ENCODE data around the gene CYTH3.
A peak's percentile ranks its signal among the peaks of the same experiment; 100 is the strongest.

CYTH3 gene

DNA sequence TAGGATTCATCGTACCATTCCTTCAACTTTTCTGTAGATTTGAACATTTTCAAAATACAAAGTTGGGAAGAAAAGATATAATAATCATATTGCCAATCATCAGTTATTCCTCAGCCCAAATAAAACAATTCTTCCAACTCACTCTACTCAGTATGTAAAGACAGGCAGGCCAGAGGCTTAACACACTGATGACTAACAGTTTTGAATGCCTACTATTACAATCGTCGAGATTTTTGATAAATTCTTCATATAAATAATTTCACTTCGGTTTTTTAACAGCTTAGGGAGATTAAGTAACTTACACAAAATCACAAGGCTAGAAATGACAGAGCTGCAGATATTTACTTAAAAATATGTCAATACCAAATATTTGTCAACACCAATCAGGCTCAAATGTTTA is 17.6 kb downstream of the CYTH3 start:
- peaks cover 78% of the 10 kb centered on the region for H3K4me1 Mint-ChIP-seq
- H3K27me3 Mint-ChIP-seq (ENCODE audit: low read depth), result no peaks in the 10 kb centered on the region
- peak overlapping the region; percentile 68 to 86 (median 71) for H3K27ac Mint-ChIP-seq
- no peaks in the 10 kb centered on the region for H3K36me3 Mint-ChIP-seq (ENCODE audit: low read depth)
- TF ChIP-seq, protein P1, sequence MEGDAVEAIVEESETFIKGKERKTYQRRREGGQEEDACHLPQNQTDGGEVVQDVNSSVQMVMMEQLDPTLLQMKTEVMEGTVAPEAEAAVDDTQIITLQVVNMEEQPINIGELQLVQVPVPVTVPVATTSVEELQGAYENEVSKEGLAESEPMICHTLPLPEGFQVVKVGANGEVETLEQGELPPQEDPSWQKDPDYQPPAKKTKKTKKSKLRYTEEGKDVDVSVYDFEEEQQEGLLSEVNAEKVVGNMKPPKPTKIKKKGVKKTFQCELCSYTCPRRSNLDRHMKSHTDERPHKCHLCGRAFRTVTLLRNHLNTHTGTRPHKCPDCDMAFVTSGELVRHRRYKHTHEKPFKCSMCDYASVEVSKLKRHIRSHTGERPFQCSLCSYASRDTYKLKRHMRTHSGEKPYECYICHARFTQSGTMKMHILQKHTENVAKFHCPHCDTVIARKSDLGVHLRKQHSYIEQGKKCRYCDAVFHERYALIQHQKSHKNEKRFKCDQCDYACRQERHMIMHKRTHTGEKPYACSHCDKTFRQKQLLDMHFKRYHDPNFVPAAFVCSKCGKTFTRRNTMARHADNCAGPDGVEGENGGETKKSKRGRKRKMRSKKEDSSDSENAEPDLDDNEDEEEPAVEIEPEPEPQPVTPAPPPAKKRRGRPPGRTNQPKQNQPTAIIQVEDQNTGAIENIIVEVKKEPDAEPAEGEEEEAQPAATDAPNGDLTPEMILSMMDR (IDR thresholded peaks at IDR 0.05; ENCODE audit: unreplicated experiment in 3 of 3), result no peak
- no peaks in the 10 kb centered on the region for H3K9me3 Mint-ChIP-seq
- no peak overlapping the region for H3K4me3 Mint-ChIP-seq

DNA sequence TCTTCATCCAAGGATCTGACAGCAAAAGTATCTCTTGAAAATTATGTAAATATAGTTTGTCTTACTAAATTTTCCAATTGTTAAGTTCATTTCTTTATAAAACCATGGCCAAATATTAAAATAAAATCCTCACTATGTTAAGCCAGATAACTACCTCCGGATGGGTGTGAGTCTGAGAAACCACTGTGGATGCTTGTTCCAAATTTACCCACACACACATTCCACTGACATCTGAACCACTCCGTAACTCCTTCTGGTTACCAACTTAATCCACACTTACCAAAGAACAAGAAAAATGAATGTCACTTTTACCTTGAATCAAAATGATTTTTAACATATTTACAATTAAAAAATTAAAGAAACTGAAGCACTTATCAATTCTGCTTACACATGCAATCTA is 19.7 kb downstream of the CYTH3 start:
- TF ChIP-seq, protein P1 (IDR thresholded peaks at IDR 0.05; ENCODE audit: unreplicated experiment in 3 of 3), result no peak
- Mint-ChIP-seq H3K36me3 (ENCODE audit: low read depth) (no peaks in the 10 kb centered on the region), H3K9me3 (no peaks in the 10 kb centered on the region), H3K4me1 (peaks cover 83% of the 10 kb centered on the region), H3K4me3 (peak overlapping the region in 1 of 3 experiments; percentile 49), H3K27me3 (ENCODE audit: low read depth) (no peaks in the 10 kb centered on the region), H3K27ac (peak overlapping the region; percentile 62 to 84 (median 63))

DNA sequence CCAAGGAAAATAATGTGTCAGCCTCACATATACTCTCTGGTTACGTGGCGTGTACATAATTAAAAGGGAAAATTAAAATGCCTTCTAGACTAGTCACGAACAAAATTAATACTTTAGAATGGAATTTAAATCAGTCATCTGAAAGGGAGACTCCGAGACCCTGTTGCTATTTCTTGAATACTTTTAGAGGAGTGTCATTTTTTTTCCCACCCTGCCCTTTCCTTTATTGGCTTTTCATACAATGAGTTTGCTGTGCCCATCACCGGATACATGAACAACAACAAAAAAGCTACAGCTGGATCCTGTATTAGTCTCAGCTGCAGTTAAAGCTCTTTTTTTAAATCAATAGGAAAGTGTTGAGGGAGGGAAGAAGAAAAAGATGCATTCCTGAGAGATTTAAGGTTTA is 20.1 kb downstream of the CYTH3 start:
- Mint-ChIP-seq H3K27me3 (ENCODE audit: low read depth) (no peaks in the 10 kb centered on the region), H3K4me3 (peak overlapping the region in 2 of 3 experiments; percentile 20 to 49), H3K9me3 (no peaks in the 10 kb centered on the region), H3K4me1 (peaks cover 83% of the 10 kb centered on the region), H3K27ac (peak overlapping the region; percentile 62 to 84 (median 63)), H3K36me3 (ENCODE audit: low read depth) (no peaks in the 10 kb centered on the region)
- TF ChIP-seq, protein P1 (IDR thresholded peaks at IDR 0.05; ENCODE audit: unreplicated experiment in 3 of 3), result no peak

DNA sequence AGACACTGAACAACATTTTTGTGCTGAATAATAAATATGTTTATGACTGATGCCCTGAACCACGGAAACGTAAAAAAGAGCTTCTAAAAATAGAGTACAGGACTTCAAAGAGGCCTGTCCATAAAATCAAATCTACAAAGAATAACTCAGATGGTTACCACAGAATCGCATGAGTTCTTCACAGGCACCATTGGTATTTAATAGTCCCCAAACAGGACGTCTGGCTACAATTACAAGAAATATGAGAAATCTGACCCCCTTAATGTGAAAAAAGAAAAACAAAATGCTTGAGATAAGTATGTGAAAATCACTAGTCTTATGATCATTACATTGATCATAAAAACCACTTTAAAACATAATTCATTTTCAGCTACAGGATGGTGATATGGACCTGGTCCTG is 20.8 kb downstream of the CYTH3 start:
- TF ChIP-seq, protein P1 (IDR thresholded peaks at IDR 0.05; ENCODE audit: unreplicated experiment in 3 of 3), result no peak
- H3K27ac Mint-ChIP-seq, result peak overlapping the region; percentile 35 to 62 (median 36)
- H3K4me1 Mint-ChIP-seq, result peaks cover 83% of the 10 kb centered on the region
- no peaks in the 10 kb centered on the region for H3K9me3 Mint-ChIP-seq
- H3K4me3 Mint-ChIP-seq, result no peak overlapping the region
- no peaks in the 10 kb centered on the region for H3K36me3 Mint-ChIP-seq (ENCODE audit: low read depth)
- H3K27me3 Mint-ChIP-seq (ENCODE audit: low read depth), result no peaks in the 10 kb centered on the region

DNA sequence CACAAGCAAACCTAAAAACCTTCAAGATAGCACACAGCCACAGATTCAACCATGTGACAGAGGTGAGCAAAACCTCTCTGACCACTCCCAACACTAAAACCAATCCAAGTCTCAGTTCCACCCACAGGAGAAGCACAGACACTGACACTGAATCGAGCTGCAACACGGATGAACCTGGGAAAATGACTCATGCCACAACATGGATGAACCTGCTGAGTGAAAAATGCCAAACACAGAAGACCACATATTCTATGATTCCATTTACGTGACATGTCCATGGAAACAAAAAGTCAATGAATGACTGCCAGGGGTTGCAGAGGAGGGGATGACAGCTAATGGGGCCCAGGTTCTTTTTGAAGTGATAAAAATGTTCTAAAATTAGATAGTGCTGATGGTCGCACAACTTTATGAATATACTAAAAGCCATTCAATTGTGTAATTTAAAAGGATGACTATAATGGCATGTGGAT is 22.0 kb downstream of the CYTH3 start:
- Mint-ChIP-seq H3K27ac (peak overlapping the region in 2 of 3 experiments; percentile 41 to 47), H3K9me3 (no peaks in the 10 kb centered on the region), H3K4me1 (peaks cover 81% of the 10 kb centered on the region), H3K27me3 (ENCODE audit: low read depth) (no peaks in the 10 kb centered on the region), H3K36me3 (ENCODE audit: low read depth) (no peaks in the 10 kb centered on the region), H3K4me3 (no peak overlapping the region)
- TF ChIP-seq, protein P1 (IDR thresholded peaks at IDR 0.05; ENCODE audit: unreplicated experiment in 3 of 3), result no peak

DNA sequence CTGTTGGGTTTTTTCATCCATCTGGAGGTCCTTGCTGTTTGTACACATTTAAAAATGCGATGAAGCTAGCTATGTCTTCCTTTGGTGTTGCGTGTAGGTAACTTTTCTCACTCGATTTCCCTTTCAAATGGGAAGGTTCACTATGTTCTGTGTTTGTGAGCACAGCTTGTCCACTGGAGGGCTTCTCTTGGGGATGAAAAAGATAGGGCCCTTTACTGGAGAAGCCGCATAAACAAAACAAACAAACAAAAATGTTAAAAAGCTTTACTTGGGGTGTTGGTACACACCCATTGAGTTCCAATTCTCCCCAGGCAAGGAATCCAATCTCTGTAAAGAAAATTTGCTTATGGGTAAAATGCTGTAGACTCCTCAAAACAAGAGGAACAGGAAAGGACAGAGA is 23.4 kb downstream of the CYTH3 start:
- H3K36me3 Mint-ChIP-seq (ENCODE audit: low read depth), result no peaks in the 10 kb centered on the region
- H3K4me3 Mint-ChIP-seq, result no peak overlapping the region
- TF ChIP-seq, protein P1 (IDR thresholded peaks at IDR 0.05; ENCODE audit: unreplicated experiment in 3 of 3), result no peak
- H3K27me3 Mint-ChIP-seq (ENCODE audit: low read depth), result no peaks in the 10 kb centered on the region
- H3K27ac Mint-ChIP-seq, result peak overlapping the region in 2 of 3 experiments; percentile 10 to 37
- H3K4me1 Mint-ChIP-seq, result peaks cover 69% of the 10 kb centered on the region
- H3K9me3 Mint-ChIP-seq, result no peaks in the 10 kb centered on the region
